Left hindlimb (tissue), 1 donor: Measurements from ENCODE around the gene SMARCAL1.

Source experiments
- DNase-seq: peaks from one replicate; pipeline ENCODE4 v3.0.0-alpha.2; 2018

The SMARCAL1 gene

DNA sequence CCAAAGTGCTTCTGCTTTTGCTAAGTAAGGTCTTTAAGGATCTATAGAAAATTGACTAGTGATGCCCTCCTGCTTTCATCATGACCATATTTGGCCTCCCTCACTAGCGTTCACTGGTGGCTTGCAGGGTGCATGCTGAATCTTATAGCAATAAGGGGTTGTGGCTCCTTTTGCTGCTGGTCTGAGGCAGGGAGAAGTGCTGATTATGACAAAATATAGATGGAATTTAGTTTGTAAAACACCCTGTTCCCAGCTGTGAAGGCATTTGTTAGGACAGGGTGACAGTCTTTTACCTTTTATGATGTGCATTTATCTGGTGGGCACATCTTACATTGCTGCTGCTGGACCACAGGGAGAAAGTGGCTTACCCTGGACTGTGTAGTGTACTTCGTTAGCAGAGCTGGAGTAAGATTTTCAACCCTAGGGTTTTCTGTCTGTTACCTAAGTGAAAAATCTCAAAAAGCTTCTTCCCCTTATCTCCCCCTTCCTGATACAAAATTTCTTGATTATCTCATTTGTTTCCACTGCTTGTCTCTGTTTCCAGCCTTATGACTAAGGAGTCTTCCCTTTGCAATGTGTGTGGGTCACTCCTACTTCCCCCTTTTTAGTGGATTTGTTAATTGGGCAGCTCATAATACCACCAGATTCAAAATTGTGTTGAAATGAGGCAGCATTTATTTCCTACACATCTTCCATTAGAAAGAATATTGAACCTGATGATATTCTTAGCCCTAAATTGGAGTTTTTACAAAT lies 65.2 kb downstream of the SMARCAL1 start:
- no peak for DNase-seq

DNA sequence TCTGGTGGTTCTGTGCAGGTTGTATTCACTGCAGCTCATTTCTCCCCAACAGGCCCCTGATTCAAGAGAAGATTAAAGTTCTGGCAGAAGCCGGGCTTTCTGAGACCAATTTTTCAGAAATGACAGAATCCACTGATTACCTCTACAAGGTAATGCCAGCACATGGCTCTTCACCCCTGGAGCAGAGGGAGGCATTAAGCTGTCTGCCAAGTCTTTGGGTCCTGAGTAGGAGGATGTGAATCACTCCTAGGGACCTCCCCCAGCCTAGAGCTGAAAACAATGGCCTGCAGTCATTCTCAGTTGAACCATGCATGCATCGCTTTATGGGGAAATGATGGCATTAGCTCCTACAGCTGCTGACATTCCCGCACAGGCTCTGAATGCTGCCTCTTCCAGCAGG lies 65.9 kb downstream of the SMARCAL1 start:
- DNase-seq, result peak; percentile 37

DNA sequence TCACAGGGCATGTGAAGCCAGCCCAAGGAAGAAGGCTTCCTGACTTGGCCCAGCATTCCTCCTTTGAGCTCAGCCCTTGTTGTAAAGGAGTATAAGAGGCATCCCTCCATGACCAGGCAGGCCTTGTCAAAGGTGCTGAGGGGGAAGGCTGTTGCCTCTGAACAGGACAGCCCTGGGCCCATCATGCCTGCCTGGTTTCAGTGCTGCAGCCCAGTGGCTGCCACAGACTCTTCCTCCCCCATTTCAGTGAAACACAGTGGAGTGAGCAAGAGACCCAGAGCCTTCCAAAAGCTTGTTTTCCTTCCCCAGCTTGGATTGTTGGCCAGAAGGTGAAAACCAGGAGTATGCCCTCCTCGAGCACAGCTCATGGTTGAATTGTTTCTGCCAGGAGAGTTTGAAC lies 66.5 kb downstream of the SMARCAL1 start:
- DNase-seq, result no peak

DNA sequence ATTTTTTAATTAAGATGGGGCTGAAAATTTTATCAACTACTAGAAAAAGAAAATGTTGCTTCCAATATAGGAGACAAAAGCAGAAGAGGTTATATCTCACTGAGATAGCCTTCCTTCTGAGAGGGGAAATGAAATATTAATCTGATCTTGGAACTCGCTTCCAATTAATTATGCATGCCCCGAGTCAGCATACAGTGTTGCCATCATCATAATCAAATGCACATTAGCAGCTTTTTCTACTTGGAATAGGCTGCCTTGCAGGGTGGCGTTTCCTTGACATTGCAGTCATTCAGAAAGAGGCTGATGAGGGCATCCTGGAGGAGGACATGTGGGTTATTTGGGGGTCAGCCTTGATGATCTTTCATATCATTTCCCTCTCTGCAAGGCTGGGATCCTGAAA lies 67.9 kb downstream of the SMARCAL1 start:
- no peak for DNase-seq

- no peak for DNase-seq
Measured at GRCh38 chr2:216482640-216483039, 70.4 kb downstream of the SMARCAL1 start.

DNA sequence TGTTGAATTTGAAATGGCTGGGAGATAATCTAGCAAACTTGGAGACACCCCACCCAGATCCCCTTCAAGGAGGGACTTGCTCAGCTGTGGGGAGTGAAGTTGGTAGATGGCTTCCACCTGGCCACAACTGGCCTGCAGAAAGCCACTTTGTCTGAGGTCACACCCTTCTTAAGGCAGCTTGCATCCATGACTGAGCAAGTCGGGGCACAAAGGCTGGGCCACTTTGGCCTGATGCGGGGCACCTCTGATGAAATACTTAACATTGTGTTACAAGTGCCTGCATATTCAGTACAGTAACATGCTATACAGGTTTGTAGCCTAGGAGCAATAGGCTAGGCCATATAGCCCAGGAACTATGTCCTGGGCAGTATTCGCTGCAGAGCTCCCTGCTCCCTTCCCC lies 73.0 kb downstream of the SMARCAL1 start:
- no peak for DNase-seq

DNA sequence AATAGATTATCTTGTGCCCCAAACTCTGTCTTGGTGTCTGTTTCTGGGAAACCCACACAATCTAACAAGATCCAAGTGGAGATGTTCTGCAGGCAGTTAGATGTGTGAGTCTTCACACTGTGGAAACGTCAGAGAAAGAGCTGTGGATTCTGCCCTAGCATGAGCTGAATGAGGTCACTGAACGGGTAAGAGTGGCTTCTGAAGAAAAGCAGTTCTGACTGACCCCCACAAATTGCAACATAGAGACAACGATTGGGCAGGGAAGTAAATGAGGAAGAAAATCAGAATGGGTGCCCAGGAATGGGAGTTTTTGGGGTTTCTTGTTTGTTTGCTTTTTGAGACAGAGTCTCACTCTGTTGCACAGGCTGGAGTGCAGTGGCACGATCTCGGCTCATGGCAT lies 73.5 kb downstream of the SMARCAL1 start:
- no peak for DNase-seq

GRCh38 chr2:216486271-216486670 lies 74.0 kb downstream of the SMARCAL1 start:
- no peak for DNase-seq

- no peak for DNase-seq
Measured at GRCh38 chr2:216486708-216487107, 74.4 kb downstream of the SMARCAL1 start.

GRCh38 chr2:216490061-216490460 lies 77.8 kb downstream of the SMARCAL1 start:
- no peak for DNase-seq

DNA sequence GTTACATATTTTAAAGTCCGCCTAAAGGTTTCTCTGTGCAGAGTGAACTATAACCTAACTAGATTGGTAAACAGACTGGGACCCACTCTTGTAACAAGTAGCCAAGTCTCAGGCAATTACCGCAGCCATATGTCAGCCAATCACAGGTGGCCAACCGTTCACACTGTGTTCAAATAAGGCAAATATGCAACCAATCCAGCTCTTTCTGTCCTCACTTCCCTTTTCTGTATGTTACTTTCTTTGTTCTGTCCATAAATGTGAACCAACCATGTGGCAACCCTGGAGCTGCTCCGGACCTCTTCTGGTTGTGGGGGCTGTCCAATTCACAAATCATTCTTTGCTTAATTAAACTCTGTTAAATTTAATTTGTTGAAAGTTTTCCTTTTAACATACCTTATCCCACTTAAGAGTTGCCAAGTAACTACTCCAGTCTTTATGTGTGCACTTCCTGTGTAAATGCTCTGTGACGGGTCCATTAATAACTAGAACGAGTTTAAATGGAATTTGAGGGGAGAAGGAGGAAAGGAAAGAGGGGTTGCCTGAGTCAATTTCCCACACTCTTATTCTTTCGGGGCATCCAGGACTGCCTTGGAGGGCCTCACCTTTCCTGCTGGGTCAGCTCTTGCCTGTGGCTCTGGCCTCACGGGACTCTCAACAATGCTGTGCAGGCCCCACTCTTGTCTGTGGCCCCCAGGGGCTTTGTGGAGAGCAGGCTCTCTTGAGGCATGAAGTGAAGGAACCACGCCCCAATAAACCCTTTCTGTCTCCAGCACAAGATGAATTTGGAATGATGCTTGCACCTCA lies 79.7 kb downstream of the SMARCAL1 start:
- no peak for DNase-seq

- DNase-seq, result no peak
Measured at GRCh38 chr2:216492597-216493333, 80.5 kb downstream of the SMARCAL1 start.

DNA sequence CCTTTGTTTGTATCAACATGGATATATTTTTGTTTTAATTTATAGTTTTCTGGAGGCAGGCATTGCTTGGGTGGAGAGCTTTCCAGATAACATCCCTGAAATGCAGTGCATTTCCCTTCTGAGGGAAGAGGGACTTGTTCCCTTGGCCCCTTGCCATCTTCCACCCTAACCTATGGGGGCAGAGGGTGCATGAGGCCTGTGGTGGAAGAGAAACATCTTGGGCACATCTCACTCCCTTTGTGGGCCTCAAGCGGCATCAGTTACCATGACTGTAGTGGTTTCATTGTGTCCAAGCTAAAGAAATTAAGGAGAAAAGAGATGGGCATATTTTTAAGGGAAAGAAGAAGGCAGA lies 81.0 kb downstream of the SMARCAL1 start:
- DNase-seq, result no peak

DNA sequence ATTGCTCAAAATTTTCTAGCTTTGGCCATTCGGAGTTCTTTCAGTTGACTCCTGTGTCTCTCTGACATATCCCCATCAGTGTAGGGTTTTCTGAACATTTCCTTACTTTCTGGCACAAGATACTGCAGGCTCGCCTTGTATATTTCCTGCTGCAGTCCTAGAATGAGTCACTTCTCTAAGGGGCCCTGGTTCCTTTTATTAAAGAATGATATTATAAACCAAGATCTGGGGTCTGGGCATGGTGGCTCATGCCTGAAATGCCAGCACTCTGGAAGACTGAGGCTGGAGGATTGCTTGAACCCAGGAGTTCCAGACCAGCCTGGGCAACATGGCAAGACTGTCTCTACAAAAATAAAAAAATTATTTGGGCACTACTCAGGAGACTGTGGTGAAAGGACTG lies 83.4 kb downstream of the SMARCAL1 start:
- no peak for DNase-seq

- no peak for DNase-seq
Measured at GRCh38 chr2:216497382-216498069, 85.2 kb downstream of the SMARCAL1 start.

DNA sequence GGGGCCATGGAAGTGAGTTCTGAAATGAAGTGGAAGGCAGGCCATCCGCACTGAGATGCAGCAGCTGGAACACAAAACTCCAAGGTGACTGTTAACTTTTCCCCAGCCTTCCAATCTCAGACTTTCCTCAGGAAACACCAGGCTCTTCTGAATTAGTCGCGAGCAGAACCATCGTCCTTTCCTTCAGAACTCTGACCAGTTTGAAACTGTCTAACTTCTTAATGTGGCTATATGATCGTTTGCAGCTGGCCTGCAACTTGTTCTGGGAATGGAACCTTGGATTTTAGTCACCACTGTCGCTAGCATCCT lies 85.7 kb downstream of the SMARCAL1 start:
- DNase-seq, result no peak

- DNase-seq, result peak; percentile 95
Measured at GRCh38 chr2:216498379-216499352, 86.4 kb downstream of the SMARCAL1 start, which contains the start of gene RPL37A. RPL37A (plus strand) TSS chr2:216498844; CDS start chr2:216498875, 31 bp downstream.

- no peak for DNase-seq
Measured at GRCh38 chr2:216499641-216500218, 87.4 kb downstream of the SMARCAL1 start.

DNA sequence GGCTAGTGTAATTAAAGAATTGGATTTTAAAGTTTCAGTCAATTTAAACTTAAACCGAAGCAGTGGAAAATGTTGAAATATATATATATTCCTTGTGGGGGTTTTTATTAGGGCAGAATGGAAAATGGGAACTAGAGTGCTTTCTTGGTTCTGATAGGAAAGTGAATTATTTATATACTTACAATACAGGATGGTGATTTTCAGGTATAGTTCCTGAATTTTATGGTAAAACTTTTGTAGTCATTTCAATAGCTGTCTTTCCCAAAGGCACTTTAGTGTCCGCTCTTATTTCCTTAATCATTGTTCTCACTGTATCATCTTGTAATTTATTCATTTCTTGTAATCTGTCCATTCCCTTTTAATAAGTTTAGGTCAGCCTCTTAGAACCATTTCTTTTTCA lies 88.3 kb downstream of the SMARCAL1 start:
- no peak for DNase-seq

DNA sequence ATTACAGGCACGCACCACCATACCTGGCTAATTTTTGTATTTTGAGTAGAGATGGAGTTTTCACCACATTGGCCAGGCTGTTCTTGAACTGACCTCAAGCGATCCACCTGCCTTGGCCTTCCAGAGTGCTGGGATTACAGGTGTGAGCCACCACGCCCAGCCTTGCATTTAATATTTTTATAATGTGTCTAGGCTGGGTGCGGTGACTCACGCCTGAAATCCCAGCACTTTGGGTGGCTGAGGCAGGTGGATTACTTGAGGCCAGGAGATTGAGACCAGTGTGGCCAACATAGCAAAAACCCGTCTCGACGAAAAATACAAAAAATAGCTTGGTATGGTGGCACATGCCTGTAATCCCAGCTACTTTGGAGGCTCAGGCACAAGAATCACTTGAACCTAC lies 89.6 kb downstream of the SMARCAL1 start:
- no peak for DNase-seq

GRCh38 chr2:216502381-216503158 lies 90.3 kb downstream of the SMARCAL1 start:
- no peak for DNase-seq
